GM18507 (cell line): ENCODE measurements around the gene ITSN1.

Experiments used
- DNase-seq: peaks from one replicate; pipeline ENCODE4 v3.0.0; 2011; ENCODE audit warnings: low read depth; ENCODE audit not compliant: insufficient read length; ENCODE audit errors: extremely low spot score
- FAIRE-seq: peaks from 2 replicates; lab custom pipeline; 2011; peaks lifted over from hg19 to GRCh38; lab: Jason Lieb, UNC

Gene ITSN1

GRCh38 chr21:33797565-33797964, 155.3 kb downstream of the ITSN1 start:
- DNase-seq (no peak), FAIRE-seq (no peak)

GRCh38 chr21:33799378-33800090, 157.2 kb downstream of the ITSN1 start:
- FAIRE-seq (no peak), DNase-seq (no peak)

- DNase-seq (no peak), FAIRE-seq (no peak)
These were observed 158.6 kb downstream of the ITSN1 start for GRCh38 chr21:33800753-33801423.

- DNase-seq (no peak), FAIRE-seq (no peak)
These were observed 159.4 kb downstream of the ITSN1 start for GRCh38 chr21:33801424-33802405.

GRCh38 chr21:33802481-33802880, 160.2 kb downstream of the ITSN1 start:
- FAIRE-seq (no peak), DNase-seq (no peak)

- FAIRE-seq (no peak), DNase-seq (no peak)
These were observed 166.5 kb downstream of the ITSN1 start for GRCh38 chr21:33808715-33809367.

GRCh38 chr21:33810766-33811165, 168.5 kb downstream of the ITSN1 start:
- no peak for FAIRE-seq
- DNase-seq = no peak

GRCh38 chr21:33811167-33812010, 169.1 kb downstream of the ITSN1 start:
- FAIRE-seq = no peak
- DNase-seq = no peak

GRCh38 chr21:33813832-33814365, 171.6 kb downstream of the ITSN1 start:
- FAIRE-seq = no peak

GRCh38 chr21:33815143-33815707, 172.9 kb downstream of the ITSN1 start:
- DNase-seq = no peak
- FAIRE-seq = no peak

More at GRCh38 chr21:33813832-33814365, 171.6 kb downstream of the ITSN1 start:
- no peak for DNase-seq

- no peak for FAIRE-seq
These were observed 173.9 kb downstream of the ITSN1 start for GRCh38 chr21:33816174-33816573.

GRCh38 chr21:33817138-33817537, 174.8 kb downstream of the ITSN1 start:
- DNase-seq (no peak), FAIRE-seq (no peak)

More at GRCh38 chr21:33816174-33816573, 173.9 kb downstream of the ITSN1 start:
- DNase-seq = no peak

- FAIRE-seq = no peak
These were observed 175.6 kb downstream of the ITSN1 start for GRCh38 chr21:33817663-33818451.

GRCh38 chr21:33820230-33820770, 178.0 kb downstream of the ITSN1 start:
- FAIRE-seq = no peak
- no peak for DNase-seq

More at GRCh38 chr21:33817663-33818451, 175.6 kb downstream of the ITSN1 start:
- no peak for DNase-seq

- DNase-seq = no peak
- FAIRE-seq = no peak
These were observed 178.5 kb downstream of the ITSN1 start for GRCh38 chr21:33820798-33821197.

- DNase-seq (no peak), FAIRE-seq (no peak)
These were observed 179.4 kb downstream of the ITSN1 start for GRCh38 chr21:33821503-33822322.
